Upper lobe of left lung (tissue), 4 donors: ENCODE data around the gene PPRC1.

Experiments used
- CTCF ChIP-seq, 6 experiments: fragments of 450-650 bp in 4 of 6; fragments of 200-600 bp in 2 of 6; sonication (generic) in 2 of 6; IDR thresholded peaks; one replicate each; pipeline ENCODE4 v1.5.1; 2016 to 2019; ENCODE audit warnings: antibody characterized with exemption in 6 of 6
- EP300 ChIP-seq, 4 donors: sonication (generic); formaldehyde crosslinking; IDR thresholded peaks; one replicate each; pipeline ENCODE4 v1.5.1; 2017; ENCODE audit warnings: antibody characterized with exemption in 4 of 4, control low read depth in 2 of 4
- POLR2A ChIP-seq, 4 donors: fragments of 450-650 bp; IDR thresholded peaks; one replicate each; pipeline ENCODE4 v1.5.1; 2016 to 2017; ENCODE audit warnings: antibody characterized with exemption in 4 of 4, mild to moderate bottlenecking in 2 of 4
- POLR2AphosphoS5 ChIP-seq, 2 donors: sonication (generic); formaldehyde crosslinking; IDR thresholded peaks; one replicate each; pipeline ENCODE4 v1.5.1; 2017; ENCODE audit warnings: antibody characterized with exemption in 2 of 2

- TF ChIP-seq POLR2AphosphoS5 (IDR thresholded peaks at IDR 0.05) (no peak), CTCF (IDR thresholded peaks at IDR 0.05) (no peak), POLR2A (IDR thresholded peaks at IDR 0.05) (no peak), EP300 (IDR thresholded peaks at IDR 0.05) (no peak)
These were observed 64.1 kb downstream of the PPRC1 start for GRCh38 chr10:102196893-102197292.
